Measurements from ENCODE around the gene CYS1.

The CYS1 gene, protein sequence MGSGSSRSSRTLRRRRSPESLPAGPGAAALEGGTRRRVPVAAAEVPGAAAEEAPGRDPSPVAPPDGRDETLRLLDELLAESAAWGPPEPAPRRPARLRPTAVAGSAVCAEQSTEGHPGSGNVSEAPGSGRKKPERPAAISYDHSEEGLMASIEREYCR

DNA sequence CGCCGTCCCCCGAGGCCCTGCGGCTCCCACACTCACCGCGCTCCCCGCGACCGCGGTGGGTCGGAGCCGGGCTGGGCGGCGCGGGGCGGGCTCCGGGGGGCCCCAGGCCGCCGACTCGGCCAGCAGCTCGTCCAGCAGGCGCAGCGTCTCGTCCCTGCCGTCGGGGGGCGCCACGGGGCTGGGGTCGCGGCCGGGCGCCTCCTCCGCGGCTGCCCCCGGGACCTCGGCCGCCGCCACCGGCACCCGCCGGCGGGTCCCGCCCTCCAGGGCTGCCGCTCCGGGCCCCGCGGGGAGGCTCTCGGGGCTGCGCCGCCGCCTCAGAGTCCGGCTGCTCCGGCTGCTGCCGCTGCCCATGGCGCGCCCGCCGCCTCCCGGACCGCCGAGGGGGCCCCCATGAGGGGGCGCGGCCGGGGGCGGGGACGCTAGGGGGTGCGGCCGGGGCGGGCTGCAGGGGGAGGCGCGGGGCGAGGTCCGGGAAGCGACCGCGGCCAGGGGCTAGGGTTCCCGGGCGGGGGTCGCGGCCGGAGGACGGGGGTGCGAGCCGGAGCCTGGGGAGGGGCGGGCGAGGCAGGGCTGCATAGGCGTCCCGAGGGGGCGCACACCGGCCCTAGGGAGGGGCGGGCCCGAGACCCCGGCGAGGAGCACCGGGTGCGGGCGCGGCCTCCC is at the start of gene CYS1:
TSS of gene CYS1 (minus strand) at position 542 of the 666 bp plus-strand sequence. CDS start at position 354, 188 bp downstream.
- Histone ChIP-seq H3K36me3 (ENCODE audit: insufficient read depth, low read length) (no peaks in the 10 kb centered on the region), H3K27me3 (ENCODE audit: insufficient read depth, low read length, poor library complexity) (peaks cover 20% of the 10 kb centered on the region), H3K4me3 (ENCODE audit: low read depth in 1 of 2, low read length in 2 of 2) (peak within 1 kb of the TSS in 1 of 2 experiments; percentile 27; a peak in 1 of 4 replicates), H3K4me2 (ENCODE audit: insufficient read depth, low read length) (peak within 1 kb of the TSS; percentile 57), H2AFZ (ENCODE audit: low read depth, low read length) (no peak within 1 kb of the TSS), H3K4me1 (ENCODE audit: insufficient read depth, low read length) (peaks cover 11% of the 10 kb centered on the region), H3K27ac (ENCODE audit: low read length) (no peak within 1 kb of the TSS), H3K79me2 (ENCODE audit: insufficient read depth, low read length) (no peaks in the 10 kb centered on the region), H3K9ac (ENCODE audit: low read depth, low read length) (no peak within 1 kb of the TSS), H4K20me1 (ENCODE audit: insufficient read depth, low read length) (no peaks in the 10 kb centered on the region), H3K9me3 (ENCODE audit: insufficient read depth, low read length, severe bottlenecking) (no peaks in the 10 kb centered on the region)
- ATAC-seq (ENCODE audit: insufficient read depth, low read depth) (no peak), DNase-seq (no peak)
- TF ChIP-seq EZH2 (IDR thresholded peaks at IDR 0.05; ENCODE audit: borderline replicate concordance, low read depth, low read length, severe bottlenecking), result no peak
- TF ChIP-seq CTCF (IDR thresholded peaks at IDR 0.05; ENCODE audit: borderline replicate concordance, extremely low read depth, low read length, poor library complexity, severe bottlenecking), result no peak

DNA sequence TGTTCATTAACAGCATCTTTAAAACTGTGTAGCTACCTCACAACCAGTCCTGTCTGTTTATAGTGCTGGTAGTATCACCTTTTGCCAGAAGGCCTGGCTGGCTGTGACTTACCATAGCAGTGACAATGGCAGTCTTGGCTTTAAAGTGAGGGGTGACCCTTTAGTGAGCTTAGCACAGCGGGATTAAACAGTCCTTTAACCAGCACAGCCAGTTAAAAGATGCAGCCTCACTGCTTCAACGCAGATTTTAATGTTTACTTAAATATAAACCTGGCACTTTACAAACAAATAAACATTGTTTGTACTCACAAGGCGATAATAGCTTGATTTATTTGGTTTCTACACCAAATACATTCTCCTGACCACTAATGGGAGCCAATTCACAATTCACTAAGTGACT is 49.3 kb upstream of the CYS1 start:
- Histone ChIP-seq H3K27ac (ENCODE audit: low read length) (peak overlapping the region; percentile 28; the same call in 1 of the 2 replicates), H3K4me3 (ENCODE audit: low read depth in 1 of 2, low read length in 2 of 2) (peak overlapping the region in 1 of 2 experiments; percentile 96; a peak in 2 of 4 replicates), H3K4me1 (ENCODE audit: insufficient read depth, low read length) (peaks cover 72% of the 10 kb centered on the region), H2AFZ (ENCODE audit: low read depth, low read length) (no peak overlapping the region), H3K9me3 (ENCODE audit: insufficient read depth, low read length, severe bottlenecking) (no peaks in the 10 kb centered on the region), H4K20me1 (ENCODE audit: insufficient read depth, low read length) (peaks cover 91% of the 10 kb centered on the region), H3K36me3 (ENCODE audit: insufficient read depth, low read length) (peaks cover 97% of the 10 kb centered on the region), H3K27me3 (ENCODE audit: insufficient read depth, low read length, poor library complexity) (no peaks in the 10 kb centered on the region), H3K9ac (ENCODE audit: low read depth, low read length) (peak overlapping the region; percentile 28), H3K4me2 (ENCODE audit: insufficient read depth, low read length) (peak overlapping the region; percentile 70), H3K79me2 (ENCODE audit: insufficient read depth, low read length) (peaks cover 98% of the 10 kb centered on the region)
- no peak for TF ChIP-seq EZH2 (IDR thresholded peaks at IDR 0.05; ENCODE audit: borderline replicate concordance, low read depth, low read length, severe bottlenecking)
- TF ChIP-seq CTCF (IDR thresholded peaks at IDR 0.05; ENCODE audit: borderline replicate concordance, extremely low read depth, low read length, poor library complexity, severe bottlenecking), result no peak
- DNase-seq, result no peak
- no peak for ATAC-seq (ENCODE audit: insufficient read depth, low read depth)

DNA sequence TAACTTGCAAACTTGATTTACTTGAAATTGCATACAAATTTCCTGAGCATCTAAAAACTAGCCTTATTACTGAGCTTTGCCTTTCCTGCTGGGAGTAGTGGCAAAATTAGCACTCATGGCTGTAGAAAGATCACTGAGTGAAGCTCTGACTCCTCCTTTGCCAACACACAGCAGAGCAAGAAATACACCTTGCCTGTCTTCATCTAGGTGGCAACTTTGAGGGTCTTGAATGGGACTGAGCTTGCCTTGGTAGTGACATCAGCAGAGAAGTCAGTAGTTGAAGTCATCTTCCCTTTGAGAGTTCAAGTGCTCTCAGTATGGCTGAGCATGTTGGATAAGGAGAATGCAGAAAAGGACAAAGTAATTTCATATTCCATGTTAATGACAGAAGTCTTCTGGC is 48.2 kb upstream of the CYS1 start:
- Histone ChIP-seq H2AFZ (ENCODE audit: low read depth, low read length) (no peak overlapping the region), H3K9me3 (ENCODE audit: insufficient read depth, low read length, severe bottlenecking) (no peaks in the 10 kb centered on the region), H3K4me3 (ENCODE audit: low read depth in 1 of 2, low read length in 2 of 2) (peak overlapping the region in 1 of 2 experiments; percentile 96; a peak in 2 of 4 replicates), H4K20me1 (ENCODE audit: insufficient read depth, low read length) (peaks cover 92% of the 10 kb centered on the region), H3K27ac (ENCODE audit: low read length) (peak overlapping the region; percentile 8; the same call in 1 of the 2 replicates), H3K4me2 (ENCODE audit: insufficient read depth, low read length) (peak overlapping the region; percentile 70), H3K27me3 (ENCODE audit: insufficient read depth, low read length, poor library complexity) (no peaks in the 10 kb centered on the region), H3K9ac (ENCODE audit: low read depth, low read length) (peak overlapping the region; percentile 100), H3K79me2 (ENCODE audit: insufficient read depth, low read length) (peaks cover 99% of the 10 kb centered on the region), H3K36me3 (ENCODE audit: insufficient read depth, low read length) (peaks cover 99% of the 10 kb centered on the region), H3K4me1 (ENCODE audit: insufficient read depth, low read length) (peaks cover 72% of the 10 kb centered on the region)
- no peak for ATAC-seq (ENCODE audit: insufficient read depth, low read depth)
- TF ChIP-seq CTCF (IDR thresholded peaks at IDR 0.05; ENCODE audit: borderline replicate concordance, extremely low read depth, low read length, poor library complexity, severe bottlenecking) (no peak), EZH2 (IDR thresholded peaks at IDR 0.05; ENCODE audit: borderline replicate concordance, low read depth, low read length, severe bottlenecking) (no peak)
- no peak for DNase-seq

Data from DND-41 (cell line).